Activated CD8-positive, alpha-beta T cell treated with anti-CD3 and anti-CD28 coated beads for 36 hours (primary cell): Measurements from ENCODE around the gene SOX8. TPM values are rescaled to one million over a fixed set of nuclear protein-coding genes. Genes with fewer than 3 reads are reported as not detected.

Experiments
- ATAC-seq: fragments of 200-7000 bp; cut with Tn5 transposase; one replicate; pipeline ENCODE4 v1.10.0; 2021; ENCODE audit warnings: mild to moderate bottlenecking, moderate library complexity
- CTCF ChIA-PET: fragments of 350-600 bp; sonication (Branson Sonifier 250); formaldehyde crosslinking; loops from one replicate; lab custom pipeline; 2021; ENCODE audit warnings: antibody characterized with exemption; lab: Charles Lee
- POLR2A ChIA-PET: fragments of 350-600 bp; sonication (Branson Sonifier 250); formaldehyde crosslinking; loops from one replicate; lab custom pipeline; 2021; ENCODE audit warnings: antibody characterized with exemption; lab: Charles Lee
- DNase-seq: peaks from one replicate; pipeline ENCODE4 v3.0.0-alpha.2; 2020
- H3K27ac Mint-ChIP-seq: one replicate; pipeline ENCODE4 v1.8.0; 2021; ENCODE audit warnings: mild to moderate bottlenecking, mixed read lengths
- H3K27me3 Mint-ChIP-seq: one replicate; pipeline ENCODE4 v1.8.0; 2021; ENCODE audit warnings: mixed read lengths
- H3K36me3 Mint-ChIP-seq: one replicate; pipeline ENCODE4 v1.8.0; 2021; ENCODE audit warnings: low read depth, mixed read lengths
- H3K4me1 Mint-ChIP-seq: one replicate; pipeline ENCODE4 v1.8.0; 2021; ENCODE audit warnings: low read depth, mixed read lengths
- H3K4me3 Mint-ChIP-seq: one replicate; pipeline ENCODE4 v1.8.0; 2021; ENCODE audit warnings: mild to moderate bottlenecking, moderate library complexity, mixed read lengths
- H3K9me3 Mint-ChIP-seq: one replicate; pipeline ENCODE4 v1.8.0; 2021; ENCODE audit warnings: mixed read lengths
- CTCF ChIP-seq: fragments of 200-600 bp; IDR thresholded peaks from one replicate; pipeline ENCODE4 v1.8.0; 2022; ENCODE audit warnings: antibody characterized with exemption, mild to moderate bottlenecking
- intact Hi-C: fragments of 100-400 bp; cut with micrococcal nuclease; formaldehyde crosslinking; loops from one replicate; pipeline ENCODE4 v1.10.0; 2022
- total RNA-seq, 2 experiments: library from RNA; stranded (reverse); gene quantifications; one replicate each; pipeline ENCODE4 v1.2.3, GENCODE V29; 2021

The SOX8 gene
- total RNA-seq, 2 experiments from 2014 or later: 1.6 to 2.1 TPM

DNA sequence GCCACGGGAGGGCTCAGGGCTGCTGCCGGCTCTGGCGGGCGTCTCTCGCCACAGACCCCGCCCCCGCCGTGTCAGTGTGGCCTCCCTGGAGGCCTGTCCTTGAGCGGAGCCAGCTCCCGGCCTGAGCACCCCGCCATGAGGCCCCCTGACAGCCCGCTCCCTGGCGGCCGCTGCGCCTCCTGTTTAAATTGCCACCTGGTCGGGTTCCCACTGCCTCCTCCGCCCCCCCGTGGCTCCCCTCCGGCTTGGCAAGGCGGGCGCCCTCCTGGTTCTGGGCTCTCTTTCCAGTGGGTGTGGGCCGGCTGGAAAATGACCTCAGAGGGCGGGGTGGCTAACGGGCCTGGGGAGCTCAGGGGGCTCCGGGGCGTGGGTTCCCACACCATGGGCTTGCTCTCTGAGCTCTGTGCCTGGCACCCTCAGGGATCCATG, 48.9 kb downstream of the SOX8 start:
- Mint-ChIP-seq H3K9me3 (no peaks in the 10 kb centered on the region), H3K36me3 (no peaks in the 10 kb centered on the region), H3K27ac (no peak overlapping the region), H3K4me1 (no peaks in the 10 kb centered on the region), H3K27me3 (peaks cover 12% of the 10 kb centered on the region), H3K4me3 (no peak overlapping the region)
- intact Hi-C loops: no loop called here
- no peak for TF ChIP-seq CTCF
- ChIA-PET POLR2A (no interaction called here), CTCF (no interaction called here)
- no peak for DNase-seq
- ATAC-seq: no peak

DNA sequence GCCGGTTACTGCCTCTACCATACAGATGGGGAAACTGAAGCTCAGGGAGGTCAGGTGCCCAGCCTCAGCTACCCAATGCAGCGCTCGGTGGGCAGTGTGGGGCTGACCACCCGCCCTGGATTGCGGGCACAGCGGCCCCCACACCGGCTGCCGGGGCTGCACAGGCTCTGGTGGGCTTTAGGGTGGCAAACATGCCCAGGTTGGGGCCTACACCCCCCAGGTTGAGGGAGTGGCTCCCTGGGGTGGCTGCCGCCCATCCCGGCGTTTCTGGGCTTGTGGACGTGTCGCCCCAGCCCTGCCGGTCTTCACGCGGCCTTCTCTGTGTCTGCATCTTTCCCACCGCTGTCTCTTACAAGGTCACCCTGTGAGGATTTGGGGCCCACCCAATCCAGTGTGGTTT, 50.1 kb downstream of the SOX8 start:
- no peak overlapping the region for H3K4me3 Mint-ChIP-seq
- no peak for ATAC-seq
- no peak for DNase-seq
- no peaks in the 10 kb centered on the region for H3K36me3 Mint-ChIP-seq
- CTCF ChIA-PET: no interaction called here
- no peak for TF ChIP-seq CTCF
- no peaks in the 10 kb centered on the region for H3K4me1 Mint-ChIP-seq
- intact Hi-C loops: no loop called here
- no peak overlapping the region for H3K27ac Mint-ChIP-seq
- H3K27me3 Mint-ChIP-seq: peaks cover 10% of the 10 kb centered on the region
- no peaks in the 10 kb centered on the region for H3K9me3 Mint-ChIP-seq
- POLR2A ChIA-PET: no interaction called here

- Mint-ChIP-seq H3K4me3 (no peak overlapping the region), H3K4me1 (no peaks in the 10 kb centered on the region), H3K27me3 (peaks cover 9% of the 10 kb centered on the region), H3K9me3 (no peaks in the 10 kb centered on the region), H3K27ac (no peak overlapping the region), H3K36me3 (no peaks in the 10 kb centered on the region)
- intact Hi-C loops: no loop called here
- ChIA-PET POLR2A (no interaction called here), CTCF (no interaction called here)
- no peak for ATAC-seq
- no peak for TF ChIP-seq CTCF
- DNase-seq: no peak
Observed at GRCh38 chr16:1032607-1033006, 51.0 kb downstream of the SOX8 start.

GRCh38 chr16:1033128-1033679, 51.6 kb downstream of the SOX8 start:
- ATAC-seq: no peak
- H3K4me1 Mint-ChIP-seq: no peaks in the 10 kb centered on the region
- POLR2A ChIA-PET: no interaction called here
- no peak overlapping the region for H3K27ac Mint-ChIP-seq
- H3K36me3 Mint-ChIP-seq: no peaks in the 10 kb centered on the region
- TF ChIP-seq CTCF: no peak
- CTCF ChIA-PET: no interaction called here
- peaks cover 9% of the 10 kb centered on the region for H3K27me3 Mint-ChIP-seq
- no peaks in the 10 kb centered on the region for H3K9me3 Mint-ChIP-seq
- intact Hi-C loops: no loop called here
- no peak for DNase-seq
- H3K4me3 Mint-ChIP-seq: no peak overlapping the region

DNA sequence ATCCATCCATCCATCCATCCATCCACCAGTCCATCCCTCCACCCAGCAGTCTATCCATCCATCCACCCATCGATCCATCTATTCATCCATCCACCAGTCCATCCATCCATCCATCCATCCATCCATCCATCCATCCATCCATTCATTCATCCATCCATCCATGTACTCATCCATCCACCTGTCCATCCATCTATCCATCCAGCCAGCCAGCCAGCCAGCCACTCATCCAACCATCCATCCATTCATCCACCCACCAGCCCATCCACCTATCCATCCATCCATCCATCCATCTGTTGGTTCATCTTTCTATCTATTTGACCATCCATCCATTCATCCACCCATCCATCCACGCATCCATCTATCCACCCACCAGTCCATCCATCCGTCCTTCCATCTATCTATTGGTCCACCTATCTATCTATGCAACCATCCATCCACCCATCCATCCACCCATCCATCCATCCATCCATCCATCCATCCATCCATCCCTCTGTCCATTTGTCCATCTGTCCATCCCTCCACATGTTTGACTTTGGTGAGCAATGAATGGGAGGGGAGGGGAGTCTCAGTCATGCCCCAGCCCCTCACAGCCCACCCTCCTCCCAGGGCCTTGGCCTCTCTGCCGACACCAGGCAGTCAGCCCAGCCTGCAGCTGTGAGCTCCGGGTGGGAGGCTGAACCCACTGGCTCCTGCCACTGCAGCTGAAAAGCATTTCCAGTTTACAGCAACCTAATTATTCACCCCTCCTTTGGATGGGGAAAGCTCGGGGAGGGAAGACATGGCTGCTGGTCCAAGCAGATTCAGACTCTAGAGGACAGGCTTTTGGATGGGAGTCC, 52.9 kb downstream of the SOX8 start:
- H3K27me3 Mint-ChIP-seq: peaks cover 4% of the 10 kb centered on the region
- no peak overlapping the region for H3K27ac Mint-ChIP-seq
- no peaks in the 10 kb centered on the region for H3K36me3 Mint-ChIP-seq
- intact Hi-C loops: no loop called here
- DNase-seq (no peak), ATAC-seq (no peak)
- no peaks in the 10 kb centered on the region for H3K9me3 Mint-ChIP-seq
- POLR2A ChIA-PET: interaction anchor here (0.8 kb wide), 1 partner anchor 190 kb away, joined by 3 read pairs; no protein-coding TSS in a partner anchor
- H3K4me1 Mint-ChIP-seq: no peaks in the 10 kb centered on the region
- CTCF ChIA-PET: no interaction called here
- H3K4me3 Mint-ChIP-seq: no peak overlapping the region
- TF ChIP-seq CTCF: no peak
